WTC11 (cell line): ENCODE measurements around the gene IRF8. TPM values are rescaled to one million over a fixed set of nuclear protein-coding genes. Genes with fewer than 3 reads are reported as not detected.

Experiments used
- ATAC-seq: fragments of 200-7000 bp; cut with Tn5 transposase; 2 replicates; pipeline ENCODE4 v1.10.0; 2021; ENCODE audit warnings: mild to moderate bottlenecking, moderate library complexity
- CTCF ChIA-PET: fragments of 300-600 bp; sonication (Branson Sonifier 250); formaldehyde crosslinking; loops from one replicate; lab custom pipeline; 2021; ENCODE audit warnings: antibody characterized with exemption; lab: Charles Lee
- POLR2A ChIA-PET: fragments of 350-600 bp; sonication (Branson Sonifier 250); formaldehyde crosslinking; loops from one replicate; lab custom pipeline; 2021; ENCODE audit warnings: antibody characterized with exemption; lab: Charles Lee
- DNase-seq: peaks from one replicate; pipeline ENCODE4 v3.0.0; 2021; ENCODE audit warnings: low spot score
- H3K27ac Mint-ChIP-seq: 2 replicates; pipeline ENCODE4 v1.8.0; 2021; ENCODE audit warnings: mixed read lengths
- H3K27me3 Mint-ChIP-seq: 2 replicates; pipeline ENCODE4 v1.8.0; 2021; ENCODE audit warnings: low read depth, mild to moderate bottlenecking, moderate library complexity, mixed read lengths
- H3K36me3 Mint-ChIP-seq: 2 replicates; pipeline ENCODE4 v1.8.0; 2021; ENCODE audit warnings: mixed read lengths
- H3K4me1 Mint-ChIP-seq: 2 replicates; pipeline ENCODE4 v1.8.0; 2022; ENCODE audit warnings: mixed read lengths
- H3K4me3 Mint-ChIP-seq: 2 replicates; pipeline ENCODE4 v1.8.0; 2021; ENCODE audit warnings: mild to moderate bottlenecking, moderate library complexity, mixed read lengths
- H3K9me3 Mint-ChIP-seq: 2 replicates; pipeline ENCODE4 v1.8.0; 2021; ENCODE audit warnings: mixed read lengths
- ATF3 ChIP-seq: sonication (generic); formaldehyde crosslinking; conservative IDR thresholded peaks from 2 replicates; pipeline ENCODE4 v1.8.1; 2022; ENCODE audit warnings: mild to moderate bottlenecking, missing genetic modification reagents
- ATF6 ChIP-seq: sonication (generic); formaldehyde crosslinking; IDR thresholded peaks from 2 replicates; pipeline ENCODE4 v1.8.1; 2023; ENCODE audit warnings: mild to moderate bottlenecking, missing genetic modification reagents
- CREB1 ChIP-seq: sonication (generic); formaldehyde crosslinking; IDR thresholded peaks from 2 replicates; pipeline ENCODE4 v1.8.0; 2023; ENCODE audit warnings: mild to moderate bottlenecking, missing genetic modification reagents
- NFATC4 ChIP-seq: fragments of 250-450 bp; sonication (Bioruptor Pico); IDR thresholded peaks from 2 replicates; pipeline ENCODE4 v1.9.0; 2021; ENCODE audit warnings: mild to moderate bottlenecking
- OVOL2 ChIP-seq: fragments of 250-450 bp; sonication (Bioruptor Pico); IDR thresholded peaks from 2 replicates; pipeline ENCODE4 v1.9.0; 2021; ENCODE audit warnings: mild to moderate bottlenecking, borderline replicate concordance
- PRRX2 ChIP-seq: fragments of 250-450 bp; sonication (Bioruptor Pico); IDR thresholded peaks from 2 replicates; pipeline ENCODE4 v1.8.0; 2021; ENCODE audit warnings: mild to moderate bottlenecking
- SP1 ChIP-seq: sonication (generic); formaldehyde crosslinking; conservative IDR thresholded peaks from 2 replicates; pipeline ENCODE4 v1.8.1; 2022; ENCODE audit warnings: missing genetic modification reagents
- TEAD4 ChIP-seq: sonication (generic); formaldehyde crosslinking; IDR thresholded peaks from 2 replicates; pipeline ENCODE4 v1.8.0; 2022; ENCODE audit warnings: mild to moderate bottlenecking, missing genetic modification reagents
- ZNF138 ChIP-seq: sonication (generic); formaldehyde crosslinking; conservative IDR thresholded peaks from 2 replicates; pipeline ENCODE4 v1.8.1; 2022; ENCODE audit warnings: mild to moderate bottlenecking, moderate library complexity, missing genetic modification reagents
- ZNF423 ChIP-seq: fragments of 250-450 bp; sonication (Bioruptor Pico); IDR thresholded peaks from 2 replicates; pipeline ENCODE4 v2.1.2; 2022; ENCODE audit warnings: mild to moderate bottlenecking, moderate library complexity
- ZNF671 ChIP-seq: fragments of 250-450 bp; sonication (Bioruptor Pico); IDR thresholded peaks from 2 replicates; pipeline ENCODE4 v1.8.0; 2021; ENCODE audit warnings: mild to moderate bottlenecking
- total RNA-seq: library from RNA; stranded (reverse); gene quantifications from 3 replicates; pipeline ENCODE4 v1.2.3, GENCODE V29; 2021
- TF ChIP-seq, protein P1 (sequence below): sonication (generic); formaldehyde crosslinking; IDR thresholded peaks from 2 replicates; pipeline ENCODE4 v1.8.0; 2022; ENCODE audit warnings: mild to moderate bottlenecking, missing genetic modification reagents
- TF ChIP-seq, protein P2 (sequence below): sonication (generic); formaldehyde crosslinking; IDR thresholded peaks from 2 replicates; pipeline ENCODE4 v1.8.0; 2023; ENCODE audit warnings: missing genetic modification reagents, mild to moderate bottlenecking, borderline replicate concordance
- TF ChIP-seq, protein P3 (sequence below): fragments of 250-450 bp; sonication (Bioruptor Pico); IDR thresholded peaks from 2 replicates; pipeline ENCODE4 v1.9.0; 2021; ENCODE audit warnings: mild to moderate bottlenecking, borderline replicate concordance
- TF ChIP-seq, protein P4 (sequence below): sonication (generic); formaldehyde crosslinking; IDR thresholded peaks from 2 replicates; pipeline ENCODE4 v1.8.0; 2023; ENCODE audit warnings: missing genetic modification reagents
- TF ChIP-seq, protein P5 (sequence below): sonication (generic); formaldehyde crosslinking; IDR thresholded peaks from 2 replicates; pipeline ENCODE4 v1.8.1; 2023; ENCODE audit warnings: mild to moderate bottlenecking, missing genetic modification reagents, moderate library complexity
- TF ChIP-seq, protein P6 (sequence below): sonication (generic); formaldehyde crosslinking; IDR thresholded peaks from 2 replicates; pipeline ENCODE4 v1.8.1; 2023; ENCODE audit warnings: mild to moderate bottlenecking, missing genetic modification reagents

Gene IRF8
- total RNA-seq, 1 experiment from 2014 or later, result 1.1 TPM

- no peak for TF ChIP-seq ATF6
- TF ChIP-seq, protein P1, sequence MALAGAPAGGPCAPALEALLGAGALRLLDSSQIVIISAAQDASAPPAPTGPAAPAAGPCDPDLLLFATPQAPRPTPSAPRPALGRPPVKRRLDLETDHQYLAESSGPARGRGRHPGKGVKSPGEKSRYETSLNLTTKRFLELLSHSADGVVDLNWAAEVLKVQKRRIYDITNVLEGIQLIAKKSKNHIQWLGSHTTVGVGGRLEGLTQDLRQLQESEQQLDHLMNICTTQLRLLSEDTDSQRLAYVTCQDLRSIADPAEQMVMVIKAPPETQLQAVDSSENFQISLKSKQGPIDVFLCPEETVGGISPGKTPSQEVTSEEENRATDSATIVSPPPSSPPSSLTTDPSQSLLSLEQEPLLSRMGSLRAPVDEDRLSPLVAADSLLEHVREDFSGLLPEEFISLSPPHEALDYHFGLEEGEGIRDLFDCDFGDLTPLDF (CRISPR knock-in tag), result no peak
- no peak for TF ChIP-seq ZNF423
- TF ChIP-seq ZNF138, result no peak
- TF ChIP-seq, all 79 proteins: peak for 0
Measured at GRCh38 chr16:85931596-85932402, 32.8 kb downstream of the IRF8 start (continued).

DNA sequence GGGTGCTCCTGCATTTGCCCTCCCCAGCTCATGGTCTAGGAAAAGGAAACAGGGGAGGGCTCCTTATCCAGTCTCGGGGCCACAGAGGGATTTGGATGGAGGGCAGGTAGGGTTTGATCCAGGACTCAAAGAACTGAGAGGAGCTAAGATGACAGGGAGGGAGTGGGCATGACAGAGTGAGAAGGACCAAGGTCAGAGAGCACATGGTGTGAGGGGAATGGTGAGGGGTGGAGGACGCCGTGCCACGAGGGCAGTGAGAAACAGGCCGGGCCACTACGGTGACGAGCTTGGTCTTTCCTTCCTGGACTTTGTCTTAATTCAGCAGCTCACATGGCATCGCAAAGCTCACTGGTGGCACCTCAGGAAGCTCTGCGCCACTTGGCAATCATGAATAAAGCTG is 35.2 kb downstream of the IRF8 start:
- POLR2A ChIA-PET, result no interaction called here
- no peak for DNase-seq
- Mint-ChIP-seq H3K4me1 (peaks cover 6% of the 10 kb centered on the region; the same call in 1 of the 2 replicates), H3K27ac (peak overlapping the region; percentile 6; the same call in 1 of the 2 replicates), H3K9me3 (peaks cover 7% of the 10 kb centered on the region), H3K27me3 (no peaks in the 10 kb centered on the region; the same call in 1 of the 2 replicates), H3K4me3 (no peak overlapping the region), H3K36me3 (no peaks in the 10 kb centered on the region)
- no peak for ATAC-seq
- CTCF ChIA-PET, result interaction anchor here (0.6 to 1.0 kb wide), 2 partner anchors 57 to 113 kb away, joined by 3 read pairs; no protein-coding TSS in a partner anchor
- no peak for TF ChIP-seq NFATC4 (CRISPR knock-in tag)
- TF ChIP-seq, protein P2, sequence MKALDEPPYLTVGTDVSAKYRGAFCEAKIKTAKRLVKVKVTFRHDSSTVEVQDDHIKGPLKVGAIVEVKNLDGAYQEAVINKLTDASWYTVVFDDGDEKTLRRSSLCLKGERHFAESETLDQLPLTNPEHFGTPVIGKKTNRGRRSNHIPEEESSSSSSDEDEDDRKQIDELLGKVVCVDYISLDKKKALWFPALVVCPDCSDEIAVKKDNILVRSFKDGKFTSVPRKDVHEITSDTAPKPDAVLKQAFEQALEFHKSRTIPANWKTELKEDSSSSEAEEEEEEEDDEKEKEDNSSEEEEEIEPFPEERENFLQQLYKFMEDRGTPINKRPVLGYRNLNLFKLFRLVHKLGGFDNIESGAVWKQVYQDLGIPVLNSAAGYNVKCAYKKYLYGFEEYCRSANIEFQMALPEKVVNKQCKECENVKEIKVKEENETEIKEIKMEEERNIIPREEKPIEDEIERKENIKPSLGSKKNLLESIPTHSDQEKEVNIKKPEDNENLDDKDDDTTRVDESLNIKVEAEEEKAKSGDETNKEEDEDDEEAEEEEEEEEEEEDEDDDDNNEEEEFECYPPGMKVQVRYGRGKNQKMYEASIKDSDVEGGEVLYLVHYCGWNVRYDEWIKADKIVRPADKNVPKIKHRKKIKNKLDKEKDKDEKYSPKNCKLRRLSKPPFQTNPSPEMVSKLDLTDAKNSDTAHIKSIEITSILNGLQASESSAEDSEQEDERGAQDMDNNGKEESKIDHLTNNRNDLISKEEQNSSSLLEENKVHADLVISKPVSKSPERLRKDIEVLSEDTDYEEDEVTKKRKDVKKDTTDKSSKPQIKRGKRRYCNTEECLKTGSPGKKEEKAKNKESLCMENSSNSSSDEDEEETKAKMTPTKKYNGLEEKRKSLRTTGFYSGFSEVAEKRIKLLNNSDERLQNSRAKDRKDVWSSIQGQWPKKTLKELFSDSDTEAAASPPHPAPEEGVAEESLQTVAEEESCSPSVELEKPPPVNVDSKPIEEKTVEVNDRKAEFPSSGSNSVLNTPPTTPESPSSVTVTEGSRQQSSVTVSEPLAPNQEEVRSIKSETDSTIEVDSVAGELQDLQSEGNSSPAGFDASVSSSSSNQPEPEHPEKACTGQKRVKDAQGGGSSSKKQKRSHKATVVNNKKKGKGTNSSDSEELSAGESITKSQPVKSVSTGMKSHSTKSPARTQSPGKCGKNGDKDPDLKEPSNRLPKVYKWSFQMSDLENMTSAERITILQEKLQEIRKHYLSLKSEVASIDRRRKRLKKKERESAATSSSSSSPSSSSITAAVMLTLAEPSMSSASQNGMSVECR (CRISPR knock-in tag), result no peak
- TF ChIP-seq ATF6, result no peak
- no peak for TF ChIP-seq ZNF671 (CRISPR knock-in tag)
- no peak for TF ChIP-seq OVOL2
- TF ChIP-seq TEAD4, result no peak
- TF ChIP-seq, protein P3, sequence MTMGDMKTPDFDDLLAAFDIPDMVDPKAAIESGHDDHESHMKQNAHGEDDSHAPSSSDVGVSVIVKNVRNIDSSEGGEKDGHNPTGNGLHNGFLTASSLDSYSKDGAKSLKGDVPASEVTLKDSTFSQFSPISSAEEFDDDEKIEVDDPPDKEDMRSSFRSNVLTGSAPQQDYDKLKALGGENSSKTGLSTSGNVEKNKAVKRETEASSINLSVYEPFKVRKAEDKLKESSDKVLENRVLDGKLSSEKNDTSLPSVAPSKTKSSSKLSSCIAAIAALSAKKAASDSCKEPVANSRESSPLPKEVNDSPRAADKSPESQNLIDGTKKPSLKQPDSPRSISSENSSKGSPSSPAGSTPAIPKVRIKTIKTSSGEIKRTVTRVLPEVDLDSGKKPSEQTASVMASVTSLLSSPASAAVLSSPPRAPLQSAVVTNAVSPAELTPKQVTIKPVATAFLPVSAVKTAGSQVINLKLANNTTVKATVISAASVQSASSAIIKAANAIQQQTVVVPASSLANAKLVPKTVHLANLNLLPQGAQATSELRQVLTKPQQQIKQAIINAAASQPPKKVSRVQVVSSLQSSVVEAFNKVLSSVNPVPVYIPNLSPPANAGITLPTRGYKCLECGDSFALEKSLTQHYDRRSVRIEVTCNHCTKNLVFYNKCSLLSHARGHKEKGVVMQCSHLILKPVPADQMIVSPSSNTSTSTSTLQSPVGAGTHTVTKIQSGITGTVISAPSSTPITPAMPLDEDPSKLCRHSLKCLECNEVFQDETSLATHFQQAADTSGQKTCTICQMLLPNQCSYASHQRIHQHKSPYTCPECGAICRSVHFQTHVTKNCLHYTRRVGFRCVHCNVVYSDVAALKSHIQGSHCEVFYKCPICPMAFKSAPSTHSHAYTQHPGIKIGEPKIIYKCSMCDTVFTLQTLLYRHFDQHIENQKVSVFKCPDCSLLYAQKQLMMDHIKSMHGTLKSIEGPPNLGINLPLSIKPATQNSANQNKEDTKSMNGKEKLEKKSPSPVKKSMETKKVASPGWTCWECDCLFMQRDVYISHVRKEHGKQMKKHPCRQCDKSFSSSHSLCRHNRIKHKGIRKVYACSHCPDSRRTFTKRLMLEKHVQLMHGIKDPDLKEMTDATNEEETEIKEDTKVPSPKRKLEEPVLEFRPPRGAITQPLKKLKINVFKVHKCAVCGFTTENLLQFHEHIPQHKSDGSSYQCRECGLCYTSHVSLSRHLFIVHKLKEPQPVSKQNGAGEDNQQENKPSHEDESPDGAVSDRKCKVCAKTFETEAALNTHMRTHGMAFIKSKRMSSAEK (CRISPR knock-in tag), result no peak
- no peak for TF ChIP-seq ATF3 (CRISPR knock-in tag)
- TF ChIP-seq SP1 (CRISPR knock-in tag), result no peak
- TF ChIP-seq, protein P4, sequence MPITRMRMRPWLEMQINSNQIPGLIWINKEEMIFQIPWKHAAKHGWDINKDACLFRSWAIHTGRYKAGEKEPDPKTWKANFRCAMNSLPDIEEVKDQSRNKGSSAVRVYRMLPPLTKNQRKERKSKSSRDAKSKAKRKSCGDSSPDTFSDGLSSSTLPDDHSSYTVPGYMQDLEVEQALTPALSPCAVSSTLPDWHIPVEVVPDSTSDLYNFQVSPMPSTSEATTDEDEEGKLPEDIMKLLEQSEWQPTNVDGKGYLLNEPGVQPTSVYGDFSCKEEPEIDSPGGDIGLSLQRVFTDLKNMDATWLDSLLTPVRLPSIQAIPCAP (CRISPR knock-in tag), result no peak
- TF ChIP-seq, protein P5, sequence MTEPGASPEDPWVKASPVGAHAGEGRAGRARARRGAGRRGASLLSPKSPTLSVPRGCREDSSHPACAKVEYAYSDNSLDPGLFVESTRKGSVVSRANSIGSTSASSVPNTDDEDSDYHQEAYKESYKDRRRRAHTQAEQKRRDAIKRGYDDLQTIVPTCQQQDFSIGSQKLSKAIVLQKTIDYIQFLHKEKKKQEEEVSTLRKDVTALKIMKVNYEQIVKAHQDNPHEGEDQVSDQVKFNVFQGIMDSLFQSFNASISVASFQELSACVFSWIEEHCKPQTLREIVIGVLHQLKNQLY, result no peak
- no peak for TF ChIP-seq CREB1 (CRISPR knock-in tag)
- TF ChIP-seq, protein P6, sequence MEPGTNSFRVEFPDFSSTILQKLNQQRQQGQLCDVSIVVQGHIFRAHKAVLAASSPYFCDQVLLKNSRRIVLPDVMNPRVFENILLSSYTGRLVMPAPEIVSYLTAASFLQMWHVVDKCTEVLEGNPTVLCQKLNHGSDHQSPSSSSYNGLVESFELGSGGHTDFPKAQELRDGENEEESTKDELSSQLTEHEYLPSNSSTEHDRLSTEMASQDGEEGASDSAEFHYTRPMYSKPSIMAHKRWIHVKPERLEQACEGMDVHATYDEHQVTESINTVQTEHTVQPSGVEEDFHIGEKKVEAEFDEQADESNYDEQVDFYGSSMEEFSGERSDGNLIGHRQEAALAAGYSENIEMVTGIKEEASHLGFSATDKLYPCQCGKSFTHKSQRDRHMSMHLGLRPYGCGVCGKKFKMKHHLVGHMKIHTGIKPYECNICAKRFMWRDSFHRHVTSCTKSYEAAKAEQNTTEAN, result no peak
- TF ChIP-seq PRRX2 (CRISPR knock-in tag), result no peak
